GM19351 (cell line): ENCODE results near the gene GPR39.

Source experiments
- ATAC-seq: cut with Tn5 transposase; IDR thresholded peaks from one replicate; pipeline ENCODE4 v1.9.1; 2021; ENCODE audit warnings: mild to moderate bottlenecking, moderate library complexity; ENCODE audit not compliant: unreplicated experiment

GPR39 gene

GRCh38 chr2:132597166-132597565 is 180.6 kb downstream of the GPR39 start:
- no peak for ATAC-seq

- ATAC-seq: no peak
These were observed 181.2 kb downstream of the GPR39 start for GRCh38 chr2:132597831-132598230.

- ATAC-seq: no peak
These were observed 181.9 kb downstream of the GPR39 start for GRCh38 chr2:132598536-132598935.

- no peak for ATAC-seq
These were observed 183.0 kb downstream of the GPR39 start for GRCh38 chr2:132599556-132599955.

GRCh38 chr2:132604561-132604960 is 188.0 kb downstream of the GPR39 start:
- no peak for ATAC-seq

GRCh38 chr2:132605236-132606180 is 188.9 kb downstream of the GPR39 start:
- no peak for ATAC-seq

- no peak for ATAC-seq
These were observed 190.0 kb downstream of the GPR39 start for GRCh38 chr2:132606649-132607048.

- ATAC-seq: no peak
These were observed 191.0 kb downstream of the GPR39 start for GRCh38 chr2:132607426-132608090.

- ATAC-seq: no peak
These were observed 191.7 kb downstream of the GPR39 start for GRCh38 chr2:132608311-132608710.

- no peak for ATAC-seq
These were observed 192.7 kb downstream of the GPR39 start for GRCh38 chr2:132609101-132609890.

- no peak for ATAC-seq
These were observed 195.1 kb downstream of the GPR39 start for GRCh38 chr2:132611719-132612118.

- no peak for ATAC-seq
These were observed 198.9 kb downstream of the GPR39 start for GRCh38 chr2:132615329-132616085.

- no peak for ATAC-seq
These were observed 201.4 kb downstream of the GPR39 start for GRCh38 chr2:132617989-132618388.

GRCh38 chr2:132618734-132619133 is 202.1 kb downstream of the GPR39 start:
- ATAC-seq: no peak

- ATAC-seq: no peak
These were observed 203.5 kb downstream of the GPR39 start for GRCh38 chr2:132620115-132620514.

- no peak for ATAC-seq
These were observed 204.7 kb downstream of the GPR39 start for GRCh38 chr2:132621131-132621875.

- ATAC-seq: no peak
These were observed 206.7 kb downstream of the GPR39 start for GRCh38 chr2:132623096-132623839.

- no peak for ATAC-seq
These were observed 210.9 kb downstream of the GPR39 start for GRCh38 chr2:132627536-132627935.

- ATAC-seq: no peak
These were observed 215.5 kb downstream of the GPR39 start for GRCh38 chr2:132632000-132632649.
